ENCODE data around the gene KRT10.

KRT10 gene

GRCh38 chr17:40846515-40847144, 24.2 kb upstream of the KRT10 start:
- no peaks in the 10 kb centered on the region for H3K9me3 Mint-ChIP-seq
- no peaks in the 10 kb centered on the region for H3K4me1 Mint-ChIP-seq
- H3K36me3 Mint-ChIP-seq (ENCODE audit: low read depth) = no peaks in the 10 kb centered on the region
- H3K4me3 Mint-ChIP-seq = no peak overlapping the region
- no peak for DNase-seq
- no peak overlapping the region for H3K27ac Mint-ChIP-seq
- H3K27me3 Mint-ChIP-seq = peaks cover 38% of the 10 kb centered on the region
- ATAC-seq = no peak

- no peak overlapping the region for H3K4me3 Mint-ChIP-seq
- H3K4me1 Mint-ChIP-seq = no peaks in the 10 kb centered on the region
- H3K36me3 Mint-ChIP-seq (ENCODE audit: low read depth) = no peaks in the 10 kb centered on the region
- DNase-seq (no peak), ATAC-seq (no peak)
- H3K27me3 Mint-ChIP-seq = peaks cover 35% of the 10 kb centered on the region
- no peak overlapping the region for H3K27ac Mint-ChIP-seq
- no peaks in the 10 kb centered on the region for H3K9me3 Mint-ChIP-seq
Measured at GRCh38 chr17:40844671-40845107, 22.3 kb upstream of the KRT10 start.

DNA sequence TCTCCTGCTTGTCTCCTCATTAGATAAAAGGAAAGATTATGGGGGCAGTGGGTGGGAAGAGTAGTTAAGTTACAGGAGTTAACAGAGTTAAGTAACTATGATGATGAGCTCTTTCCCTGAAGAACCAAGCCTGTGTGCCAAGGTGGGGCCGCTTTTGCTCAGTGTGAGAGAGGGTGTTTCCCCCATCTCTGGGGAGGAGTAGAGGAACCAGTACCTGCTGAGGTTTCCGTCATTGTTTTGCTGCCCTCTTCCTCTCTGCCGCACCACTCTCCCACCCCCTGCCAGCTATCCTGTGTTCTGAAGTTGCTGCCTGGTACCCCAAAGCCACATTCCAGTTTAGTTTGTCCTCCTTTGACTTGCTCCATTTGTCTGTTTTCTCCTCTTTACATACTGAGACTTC, 20.8 kb upstream of the KRT10 start:
- ATAC-seq (no peak), DNase-seq (no peak)
- H3K27me3 Mint-ChIP-seq = peaks cover 31% of the 10 kb centered on the region
- no peak overlapping the region for H3K27ac Mint-ChIP-seq
- no peaks in the 10 kb centered on the region for H3K4me1 Mint-ChIP-seq
- H3K9me3 Mint-ChIP-seq = no peaks in the 10 kb centered on the region
- H3K4me3 Mint-ChIP-seq = no peak overlapping the region
- H3K36me3 Mint-ChIP-seq (ENCODE audit: low read depth) = no peaks in the 10 kb centered on the region

- Mint-ChIP-seq H3K9me3 (no peaks in the 10 kb centered on the region), H3K36me3 (ENCODE audit: low read depth) (no peaks in the 10 kb centered on the region), H3K4me1 (no peaks in the 10 kb centered on the region), H3K4me3 (no peak overlapping the region), H3K27me3 (peaks cover 27% of the 10 kb centered on the region), H3K27ac (no peak overlapping the region)
- DNase-seq (no peak), ATAC-seq (no peak)
Measured at GRCh38 chr17:40841246-40841645, 18.8 kb upstream of the KRT10 start.

- no peak for DNase-seq
- no peak overlapping the region for H3K27ac Mint-ChIP-seq
- no peaks in the 10 kb centered on the region for H3K9me3 Mint-ChIP-seq
- peaks cover 11% of the 10 kb centered on the region for H3K27me3 Mint-ChIP-seq
- no peak for ATAC-seq
- peaks cover 3% of the 10 kb centered on the region for H3K36me3 Mint-ChIP-seq (ENCODE audit: low read depth)
- H3K4me3 Mint-ChIP-seq = no peak overlapping the region
- H3K4me1 Mint-ChIP-seq = no peaks in the 10 kb centered on the region
Measured at GRCh38 chr17:40839194-40839593, 16.8 kb upstream of the KRT10 start.

GRCh38 chr17:40836020-40836419, 13.6 kb upstream of the KRT10 start:
- no peak for ATAC-seq
- H3K27ac Mint-ChIP-seq = no peak overlapping the region
- no peaks in the 10 kb centered on the region for H3K27me3 Mint-ChIP-seq
- no peaks in the 10 kb centered on the region for H3K9me3 Mint-ChIP-seq
- H3K4me3 Mint-ChIP-seq = no peak overlapping the region
- peaks cover 3% of the 10 kb centered on the region for H3K36me3 Mint-ChIP-seq (ENCODE audit: low read depth)
- no peak for DNase-seq
- H3K4me1 Mint-ChIP-seq = no peaks in the 10 kb centered on the region

GRCh38 chr17:40833882-40834281, 11.5 kb upstream of the KRT10 start:
- peaks cover 4% of the 10 kb centered on the region for H3K9me3 Mint-ChIP-seq
- no peak overlapping the region for H3K27ac Mint-ChIP-seq

GRCh38 chr17:40832840-40833239, 10.4 kb upstream of the KRT10 start:
- ATAC-seq (no peak), DNase-seq (no peak)
- no peak overlapping the region for H3K27ac Mint-ChIP-seq
- H3K9me3 Mint-ChIP-seq = peaks cover 4% of the 10 kb centered on the region
- H3K27me3 Mint-ChIP-seq = no peaks in the 10 kb centered on the region
- H3K4me1 Mint-ChIP-seq = peaks cover 3% of the 10 kb centered on the region
- H3K36me3 Mint-ChIP-seq (ENCODE audit: low read depth) = peaks cover 3% of the 10 kb centered on the region
- no peak overlapping the region for H3K4me3 Mint-ChIP-seq

More at GRCh38 chr17:40833882-40834281, 11.5 kb upstream of the KRT10 start:
- H3K27me3 Mint-ChIP-seq = no peaks in the 10 kb centered on the region
- ATAC-seq (no peak), DNase-seq (no peak)
- H3K4me1 Mint-ChIP-seq = no peaks in the 10 kb centered on the region
- H3K36me3 Mint-ChIP-seq (ENCODE audit: low read depth) = peaks cover 3% of the 10 kb centered on the region
- no peak overlapping the region for H3K4me3 Mint-ChIP-seq

- H3K9me3 Mint-ChIP-seq = peaks cover 4% of the 10 kb centered on the region
- no peak overlapping the region for H3K4me3 Mint-ChIP-seq
Measured at GRCh38 chr17:40830085-40830776, 7.8 kb upstream of the KRT10 start.

DNA sequence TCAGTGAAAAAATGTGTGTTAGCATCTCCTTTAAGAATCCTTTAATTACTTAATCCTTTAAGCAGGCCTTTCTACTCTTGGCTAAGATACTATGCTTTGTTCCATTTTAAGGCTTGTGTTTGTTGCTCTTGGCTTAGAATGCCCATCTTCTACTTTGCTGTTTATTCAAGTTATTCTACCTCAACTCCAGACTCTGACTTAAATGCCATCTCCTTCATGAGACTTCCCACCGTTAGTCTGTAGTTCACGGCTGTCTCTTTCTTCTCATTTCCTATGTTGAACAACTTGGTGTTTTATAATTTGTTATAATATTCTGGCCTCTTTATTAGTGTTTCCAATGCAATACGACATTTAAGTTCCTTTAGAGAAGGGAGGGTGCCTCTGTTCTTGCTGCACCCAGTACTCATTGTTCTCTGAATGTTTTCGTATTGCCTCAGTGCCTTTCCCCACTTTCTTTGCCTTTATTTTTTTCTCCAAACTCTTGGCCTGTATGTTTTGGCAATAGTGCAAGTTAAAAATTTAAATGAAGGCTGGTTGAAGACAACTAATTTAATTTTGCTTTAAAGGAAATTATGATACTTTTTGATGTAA, 6.1 kb upstream of the KRT10 start:
- peaks cover under 1% of the 10 kb centered on the region for H3K36me3 Mint-ChIP-seq (ENCODE audit: low read depth)
- H3K27ac Mint-ChIP-seq = no peak overlapping the region

More at GRCh38 chr17:40830085-40830776, 7.8 kb upstream of the KRT10 start:
- H3K27ac Mint-ChIP-seq = no peak overlapping the region
- peaks cover 11% of the 10 kb centered on the region for H3K4me1 Mint-ChIP-seq
- peaks cover 6% of the 10 kb centered on the region for H3K27me3 Mint-ChIP-seq
- H3K36me3 Mint-ChIP-seq (ENCODE audit: low read depth) = no peaks in the 10 kb centered on the region
- ATAC-seq (no peak), DNase-seq (no peak)

DNA sequence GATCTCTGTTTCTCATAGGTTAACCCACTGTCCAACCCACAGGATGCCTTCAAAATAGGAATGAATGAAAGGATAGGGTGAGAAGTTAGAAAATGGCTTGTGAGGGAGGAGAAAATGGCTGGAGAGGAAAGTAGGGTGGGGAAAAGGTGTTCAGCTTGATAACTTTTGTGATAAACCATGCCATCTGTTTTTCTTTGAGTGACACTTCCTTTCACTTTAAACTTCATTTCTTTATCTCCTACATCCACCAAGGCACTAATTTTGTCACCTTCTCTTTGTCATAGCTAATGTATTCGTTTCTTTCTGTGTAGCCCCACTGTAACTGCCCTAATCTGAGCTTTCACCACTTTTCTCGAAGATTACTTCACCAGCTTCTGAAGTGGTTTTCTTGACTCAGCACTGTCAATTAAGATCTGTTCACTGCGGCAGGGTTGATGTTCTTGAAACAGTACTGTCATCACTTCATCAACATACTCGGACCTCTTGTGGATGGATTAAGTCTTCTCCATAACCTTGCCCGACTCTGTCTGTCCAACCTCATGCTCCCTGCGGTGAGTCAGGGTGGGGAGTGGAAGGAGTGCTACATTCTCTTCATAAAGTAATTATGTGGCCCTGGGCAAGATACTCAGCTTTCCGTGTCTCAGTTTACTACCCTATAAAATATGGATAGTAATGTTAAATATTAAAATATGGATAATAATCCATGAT, 5.5 kb upstream of the KRT10 start:
- ATAC-seq (peak; percentile 49), DNase-seq (no peak)
- Mint-ChIP-seq H3K9me3 (peaks cover 4% of the 10 kb centered on the region), H3K4me1 (peaks cover 11% of the 10 kb centered on the region), H3K36me3 (ENCODE audit: low read depth) (peaks cover 1% of the 10 kb centered on the region), H3K4me3 (no peak overlapping the region), H3K27ac (peak overlapping the region; percentile 44), H3K27me3 (peaks cover 6% of the 10 kb centered on the region)

More for the DNA sequence above, 6.1 kb upstream of the KRT10 start:
- ATAC-seq (no peak), DNase-seq (no peak)
- peaks cover 6% of the 10 kb centered on the region for H3K27me3 Mint-ChIP-seq
- H3K4me3 Mint-ChIP-seq = no peak overlapping the region
- peaks cover 4% of the 10 kb centered on the region for H3K9me3 Mint-ChIP-seq
- H3K4me1 Mint-ChIP-seq = peaks cover 11% of the 10 kb centered on the region

GRCh38 chr17:40825599-40825998, 3.2 kb upstream of the KRT10 start:
- ATAC-seq = no peak

DNA sequence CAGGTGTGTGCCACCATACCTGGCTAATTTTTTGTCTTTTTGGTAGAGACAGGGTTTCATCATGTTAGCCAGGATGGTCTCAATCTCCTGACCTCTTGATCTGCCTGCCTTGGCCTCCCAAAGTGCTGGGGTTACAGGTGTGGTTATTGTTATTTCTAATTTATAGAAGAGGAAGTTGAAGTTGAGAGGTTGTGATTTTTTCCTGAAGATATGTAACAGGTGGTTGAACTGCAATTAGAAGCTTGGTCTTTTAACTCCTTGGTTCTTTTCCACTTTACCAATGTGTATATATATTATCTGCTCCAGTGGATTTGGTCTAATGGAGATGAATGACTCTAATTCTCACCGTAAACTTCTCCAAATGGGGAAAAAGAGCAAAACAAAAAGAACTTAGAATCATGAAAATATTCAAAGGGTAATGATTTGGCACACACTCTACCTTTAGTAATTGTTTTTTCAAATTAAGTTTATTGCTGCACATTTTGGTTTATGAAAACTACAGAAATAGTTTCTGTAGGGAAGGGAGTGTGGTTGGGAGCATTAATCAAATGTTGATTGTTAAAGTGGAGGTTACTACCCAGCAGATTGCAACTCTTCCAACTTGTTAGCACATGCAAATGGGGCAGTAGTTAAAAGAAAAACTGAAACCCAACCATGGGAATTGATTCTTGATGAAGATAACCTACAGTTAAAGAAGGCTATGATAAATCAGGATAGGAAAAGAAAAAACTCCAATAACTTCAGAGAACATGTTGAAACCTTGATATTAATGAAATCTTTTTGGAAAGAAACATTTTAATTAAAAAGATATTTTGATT, 1.8 kb upstream of the KRT10 start:
- H3K9me3 Mint-ChIP-seq = no peaks in the 10 kb centered on the region
- no peak overlapping the region for H3K27ac Mint-ChIP-seq
- H3K36me3 Mint-ChIP-seq (ENCODE audit: low read depth) = peaks cover 5% of the 10 kb centered on the region
- peaks cover 6% of the 10 kb centered on the region for H3K27me3 Mint-ChIP-seq
- ATAC-seq = no peak
- H3K4me1 Mint-ChIP-seq = peaks cover 24% of the 10 kb centered on the region
- H3K4me3 Mint-ChIP-seq = no peak overlapping the region
- no peak for DNase-seq

More at GRCh38 chr17:40825599-40825998, 3.2 kb upstream of the KRT10 start:
- no peak for DNase-seq
- Mint-ChIP-seq H3K4me1 (peaks cover 11% of the 10 kb centered on the region), H3K27ac (no peak overlapping the region), H3K4me3 (no peak overlapping the region), H3K27me3 (peaks cover 6% of the 10 kb centered on the region), H3K36me3 (ENCODE audit: low read depth) (peaks cover 5% of the 10 kb centered on the region), H3K9me3 (peaks cover 4% of the 10 kb centered on the region)

- Mint-ChIP-seq H3K4me3 (no peak overlapping the region), H3K27ac (no peak overlapping the region), H3K27me3 (peaks cover 2% of the 10 kb centered on the region), H3K36me3 (ENCODE audit: low read depth) (peaks cover 24% of the 10 kb centered on the region), H3K4me1 (peaks cover 28% of the 10 kb centered on the region), H3K9me3 (no peaks in the 10 kb centered on the region)
- ATAC-seq = no peak
- no peak for DNase-seq
Measured at GRCh38 chr17:40821536-40821935, 878 bp downstream of the KRT10 start.

Measured in activated naive CD8-positive, alpha-beta T cell treated with anti-CD3 and anti-CD28 coated beads, Interleukin-2, amount 50 U/mL, for 24 hours (primary cell).